ENCODE results near the gene CAPN2. TPM values are rescaled to one million over a fixed set of nuclear protein-coding genes. Genes with fewer than 3 reads are reported as not detected.

The CAPN2 gene
- polyA plus RNA-seq, 1 of the 3 experiments (the other 2 are of a cell fraction), result 208 TPM

- no peak overlapping the region for H2AFZ ChIP-seq (ENCODE audit: low read depth)
- H3K4me1 ChIP-seq (ENCODE audit: control insufficient read depth in 1 of 2, insufficient read depth in 2 of 2, low read depth in 1 of 2, low read length in 1 of 2), result peaks cover 2 to 23% of the 10 kb centered on the region in 2 experiments; a peak in 3 of 4 replicates
- H3K4me2 ChIP-seq, result no peak overlapping the region
- peaks cover 23% of the 10 kb centered on the region for H4K20me1 ChIP-seq (ENCODE audit: insufficient read depth)
- no peaks in the 10 kb centered on the region for H3K9me2 ChIP-seq
- DNase-seq, result no peak
- WGBS (ENCODE audit: low lambda C conversion rate), result 97% methylated on average over 9 of the region's 9 CpGs
- POLR2A ChIA-PET, result interaction anchor here (1.7 kb wide), 1 partner anchor 22 kb away, joined by 7 read pairs; the partner anchor contains the start of gene TP53BP2
- H3K27me3 ChIP-seq (ENCODE audit: insufficient read depth), result no peaks in the 10 kb centered on the region
- peaks cover 8 to 11% of the 10 kb centered on the region in 2 experiments for H3K36me3 ChIP-seq (replicated peaks in 1 of 2; ENCODE audit: control insufficient read depth in 1 of 2, insufficient read depth in 2 of 2, low read length in 1 of 2)
- CTCF ChIA-PET, result interaction anchor here (1.4 to 3.2 kb wide), 4 partner anchors 12 to 75 kb away, joined by 3 to 14 read pairs (median 8); partner anchors contain the start of gene TP53BP2
- no peak overlapping the region for H3K27ac ChIP-seq (ENCODE audit: low read depth in 2 of 2, low read length in 1 of 2)
- TF ChIP-seq SMC3 (IDR thresholded peaks at IDR 0.05; ENCODE audit: low read depth, low read length), result no peak
- TF ChIP-seq ZBTB33 (IDR thresholded peaks at IDR 0.05; ENCODE audit: borderline replicate concordance, low read depth), result no peak
- no peak for TF ChIP-seq EP300 (IDR thresholded peaks at IDR 0.05; ENCODE audit: borderline replicate concordance in 1 of 2, low read depth in 1 of 2, low read length in 1 of 2)
- no peak for TF ChIP-seq POLR2AphosphoS5 (IDR thresholded peaks at IDR 0.05; ENCODE audit: low read depth, low read length)
- TF ChIP-seq RCOR1 (IDR thresholded peaks at IDR 0.05; ENCODE audit: low read length), result no peak
- no peak for TF ChIP-seq TCF12 (IDR thresholded peaks at IDR 0.05)
- no peak for TF ChIP-seq USF2 (IDR thresholded peaks at IDR 0.05; ENCODE audit: borderline replicate concordance, low read depth, low read length)
- TF ChIP-seq GABPA (IDR thresholded peaks at IDR 0.05; ENCODE audit: low read depth), result no peak
- no peak for TF ChIP-seq SIN3A (IDR thresholded peaks at IDR 0.05; ENCODE audit: borderline replicate concordance, low read depth, low read length)
- no peak for TF ChIP-seq FOXM1 (IDR thresholded peaks at IDR 0.05; ENCODE audit: low read depth)
- TF ChIP-seq CTCF (IDR thresholded peaks at IDR 0.05), result no peak
- TF ChIP-seq MEF2A (IDR thresholded peaks at IDR 0.05; ENCODE audit: borderline replicate concordance, low read depth), result no peak
- peaks cover 88% of the 10 kb centered on the region for H3K79me2 ChIP-seq (ENCODE audit: insufficient read depth)
- H3K4me3 ChIP-seq (ENCODE audit: low read depth in 2 of 2, low read length in 1 of 2), result no peak overlapping the region
- H3F3A ChIP-seq (replicated peaks; ENCODE audit: insufficient read depth), result no peaks in the 10 kb centered on the region
- no peaks in the 10 kb centered on the region for H3K9me3 ChIP-seq
- H3K9ac ChIP-seq, result no peak overlapping the region
These were observed 111.9 kb downstream of the CAPN2 start for GRCh38 chr1:223824287-223824686.

- H3K27ac ChIP-seq (ENCODE audit: low read depth in 2 of 2, low read length in 1 of 2), result no peak overlapping the region
- DNase-seq, result no peak
- H3K4me1 ChIP-seq (ENCODE audit: control insufficient read depth in 1 of 2, insufficient read depth in 2 of 2, low read depth in 1 of 2, low read length in 1 of 2), result peaks cover 4 to 23% of the 10 kb centered on the region in 2 experiments; a peak in 3 of 4 replicates
- ChIA-PET POLR2A (interaction anchor here (1.7 kb wide), 1 partner anchor 21 kb away, joined by 7 read pairs; the partner anchor contains the start of gene TP53BP2), CTCF (interaction anchor here (1.4 to 3.2 kb wide), 4 partner anchors 13 to 76 kb away, joined by 3 to 14 read pairs (median 8); partner anchors contain the start of gene TP53BP2)
- no peaks in the 10 kb centered on the region for H3K27me3 ChIP-seq (ENCODE audit: insufficient read depth)
- peaks cover 23% of the 10 kb centered on the region for H4K20me1 ChIP-seq (ENCODE audit: insufficient read depth)
- no peak overlapping the region for H3K9ac ChIP-seq
- peaks cover 89% of the 10 kb centered on the region for H3K79me2 ChIP-seq (ENCODE audit: insufficient read depth)
- no peaks in the 10 kb centered on the region for H3F3A ChIP-seq (replicated peaks; ENCODE audit: insufficient read depth)
- H3K9me3 ChIP-seq, result no peaks in the 10 kb centered on the region
- no peak overlapping the region for H3K4me3 ChIP-seq (ENCODE audit: low read depth in 2 of 2, low read length in 1 of 2)
- H3K36me3 ChIP-seq (replicated peaks in 1 of 2; ENCODE audit: control insufficient read depth in 1 of 2, insufficient read depth in 2 of 2, low read length in 1 of 2), result peaks cover 8 to 10% of the 10 kb centered on the region in 2 experiments
- TF ChIP-seq YY1 (IDR thresholded peaks at IDR 0.05; ENCODE audit: low read depth) (no peak), ZBTB33 (IDR thresholded peaks at IDR 0.05; ENCODE audit: borderline replicate concordance, low read depth) (no peak), USF2 (IDR thresholded peaks at IDR 0.05; ENCODE audit: borderline replicate concordance, low read depth, low read length) (no peak), RFX5 (IDR thresholded peaks at IDR 0.05; ENCODE audit: low read length) (no peak), EP300 (IDR thresholded peaks at IDR 0.05; ENCODE audit: borderline replicate concordance in 1 of 2, low read depth in 1 of 2, low read length in 1 of 2) (no peak), GATA2 (CRISPR knock-in tag; IDR thresholded peaks at IDR 0.05) (no peak), IRF3 (IDR thresholded peaks at IDR 0.05; ENCODE audit: low read depth, low read length) (no peak)
- no peak overlapping the region for H3K4me2 ChIP-seq
- 98% methylated on average over 4 of the region's 4 CpGs for WGBS (ENCODE audit: low lambda C conversion rate)
- no peak overlapping the region for H2AFZ ChIP-seq (ENCODE audit: low read depth)
- H3K9me2 ChIP-seq, result no peaks in the 10 kb centered on the region
These were observed 112.4 kb downstream of the CAPN2 start for GRCh38 chr1:223824712-223825111.
